Heart left ventricle (tissue), 13 donors: Measurements from ENCODE around the gene THADA.

Experiments used
- CTCF ChIP-seq, 12 donors: fragments of 200-600 bp; sonication (generic) in 4 of 12; IDR thresholded peaks; one replicate each; pipeline versions ENCODE4 v1.5.0 to v1.8.0; 2018 to 2022; ENCODE audit warnings: antibody characterized with exemption in 12 of 12, mild to moderate bottlenecking in 5 of 12
- POLR2A ChIP-seq, 2 donors: fragments of 450-650 bp; IDR thresholded peaks; one replicate each; pipeline ENCODE4 v1.6.1; 2017; ENCODE audit warnings: antibody characterized with exemption in 2 of 2, mild to moderate bottlenecking in 2 of 2, moderate library complexity in 2 of 2
- donor health status: ischemic (EF 13 %, LVEDD 7.1; RV severe dilation, severe dysfunction).
- donor health status: DM: no; HTN: yes; CAD: no.
- donor health status: DM: no; HTN: no; CAD: no.
- donor health status: ischemic (EF 25% LVEDD 6.9; RV normal size, moderate dysfunction).
- donor health status: ischemic (EF 25% LVEDD 5.7; RV mildly dilated, moderate dysfunction).
- donor health status: ischemic (EF 35%, LVEDD 5.7; RV mildly dilated, moderate dysfunction).
- donor health status: nonischemic (EF 11% LVEDD 7.7; RV severe dilation, severe dysfunction).
- donor health status: DM: yes; HTN: yes; CAD: no.
- donor health status: PGD.
- donor health status: ischemic (EF 29% LVEDD 5.4; RV normal size, mild dysfunction).
- donor health status: nonischemic (EF 23%, LVEDD 6.1; RV moderate dilation, normal function).

- peak; percentile 50 to 74 (median 60) for TF ChIP-seq CTCF (IDR thresholded peaks at IDR 0.05)
- no peak for TF ChIP-seq POLR2A (IDR thresholded peaks at IDR 0.05)
Observed at GRCh38 chr2:43542285-43542933, 53.4 kb downstream of the THADA start.
